ENCODE results near the gene SUMO1.

DNA sequence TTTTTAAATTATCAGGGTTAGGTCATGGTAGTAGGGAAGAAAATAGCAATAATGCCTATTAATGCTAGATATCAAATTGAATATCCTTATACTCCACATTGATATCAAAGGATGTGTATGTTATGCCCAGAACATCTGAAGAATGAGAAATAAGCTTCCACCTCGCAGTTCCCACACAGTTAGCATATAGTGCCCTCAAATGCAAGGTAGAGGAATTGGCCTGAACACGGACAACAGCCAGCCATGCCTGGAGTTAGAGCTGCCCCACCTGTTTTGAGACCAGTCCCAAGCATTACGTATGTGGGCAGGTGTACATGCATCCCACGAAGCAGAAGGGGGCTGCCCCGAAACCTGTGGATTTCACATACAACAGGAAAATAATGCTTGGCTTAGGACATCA lies 79.6 kb downstream of the SUMO1 start:
- TF ChIP-seq, protein P1, sequence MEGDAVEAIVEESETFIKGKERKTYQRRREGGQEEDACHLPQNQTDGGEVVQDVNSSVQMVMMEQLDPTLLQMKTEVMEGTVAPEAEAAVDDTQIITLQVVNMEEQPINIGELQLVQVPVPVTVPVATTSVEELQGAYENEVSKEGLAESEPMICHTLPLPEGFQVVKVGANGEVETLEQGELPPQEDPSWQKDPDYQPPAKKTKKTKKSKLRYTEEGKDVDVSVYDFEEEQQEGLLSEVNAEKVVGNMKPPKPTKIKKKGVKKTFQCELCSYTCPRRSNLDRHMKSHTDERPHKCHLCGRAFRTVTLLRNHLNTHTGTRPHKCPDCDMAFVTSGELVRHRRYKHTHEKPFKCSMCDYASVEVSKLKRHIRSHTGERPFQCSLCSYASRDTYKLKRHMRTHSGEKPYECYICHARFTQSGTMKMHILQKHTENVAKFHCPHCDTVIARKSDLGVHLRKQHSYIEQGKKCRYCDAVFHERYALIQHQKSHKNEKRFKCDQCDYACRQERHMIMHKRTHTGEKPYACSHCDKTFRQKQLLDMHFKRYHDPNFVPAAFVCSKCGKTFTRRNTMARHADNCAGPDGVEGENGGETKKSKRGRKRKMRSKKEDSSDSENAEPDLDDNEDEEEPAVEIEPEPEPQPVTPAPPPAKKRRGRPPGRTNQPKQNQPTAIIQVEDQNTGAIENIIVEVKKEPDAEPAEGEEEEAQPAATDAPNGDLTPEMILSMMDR (IDR thresholded peaks at IDR 0.05), result no peak
- TF ChIP-seq POLR2A (IDR thresholded peaks at IDR 0.05), result no peak

Data from lower leg skin (tissue), 3 donors.